G401.6 (cell line): ENCODE results near the gene ARHGAP11A.
"Not testable (repeated sequence)": the region's sequence is repeated elsewhere in the genome, so short reads cannot be mapped to it uniquely, and the experiment has no call there.

ENCODE experiments used
- FAIRE-seq: peaks from 2 replicates; lab custom pipeline; 2012; peaks lifted over from hg19 to GRCh38; lab: Jason Lieb, UNC

The ARHGAP11A gene

GRCh38 chr15:32615051-32615870 is at the start of gene ARHGAP11A:
Gene ARHGAP11A (plus strand): TSS chr15:32615504. CDS start chr15:32616212, 708 bp downstream.
- peak; percentile 82 for FAIRE-seq

- FAIRE-seq: not testable (repeated sequence)
Measured at GRCh38 chr15:32568988-32569387, 46.3 kb upstream of the ARHGAP11A start.

GRCh38 chr15:32578482-32578881 is 36.8 kb upstream of the ARHGAP11A start:
- not testable (repeated sequence) for FAIRE-seq

DNA sequence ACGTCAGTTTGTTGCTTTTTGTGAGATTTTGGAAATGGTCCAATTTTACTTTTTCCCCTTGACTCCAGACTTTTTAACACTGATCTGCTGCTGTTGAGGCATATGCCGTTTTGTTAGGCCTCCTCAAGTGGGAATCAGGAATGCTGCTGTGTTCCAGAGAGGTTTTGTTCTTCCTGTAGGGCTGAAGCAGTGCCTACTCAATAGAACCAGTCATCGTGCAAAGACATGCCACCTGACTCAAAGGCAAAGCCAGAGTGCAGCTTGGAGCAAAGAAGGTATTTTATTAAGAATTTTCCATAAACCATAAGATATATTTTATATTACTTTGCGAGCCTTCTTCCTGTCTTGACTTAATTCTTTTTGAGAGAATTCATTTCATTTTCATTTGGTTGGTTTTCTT is 29.5 kb upstream of the ARHGAP11A start:
- FAIRE-seq: not testable (repeated sequence)

DNA sequence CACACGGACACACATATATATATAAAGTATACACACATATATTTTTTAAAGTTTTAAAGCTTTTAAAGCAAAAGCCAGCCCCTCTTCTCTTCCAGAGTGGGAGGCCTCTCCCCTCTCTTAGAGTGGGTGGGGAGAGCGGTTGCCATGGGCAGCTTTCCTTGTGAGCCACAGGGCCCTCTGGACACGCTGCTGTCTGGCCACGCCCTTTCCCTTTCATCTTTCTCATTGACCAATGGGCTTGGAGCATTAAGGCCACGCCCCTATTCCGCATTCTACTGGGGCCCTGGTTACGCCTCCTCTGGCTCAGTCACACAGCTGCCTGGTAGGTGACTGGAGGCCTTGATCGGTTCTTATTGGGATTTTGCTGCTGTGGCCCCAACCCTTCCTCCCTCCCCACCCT is 22.2 kb upstream of the ARHGAP11A start, which contains the start of gene GOLGA8N:
GOLGA8N (plus strand) TSS at position 306 of the 400 bp plus-strand sequence.
- FAIRE-seq: not testable (repeated sequence)

DNA sequence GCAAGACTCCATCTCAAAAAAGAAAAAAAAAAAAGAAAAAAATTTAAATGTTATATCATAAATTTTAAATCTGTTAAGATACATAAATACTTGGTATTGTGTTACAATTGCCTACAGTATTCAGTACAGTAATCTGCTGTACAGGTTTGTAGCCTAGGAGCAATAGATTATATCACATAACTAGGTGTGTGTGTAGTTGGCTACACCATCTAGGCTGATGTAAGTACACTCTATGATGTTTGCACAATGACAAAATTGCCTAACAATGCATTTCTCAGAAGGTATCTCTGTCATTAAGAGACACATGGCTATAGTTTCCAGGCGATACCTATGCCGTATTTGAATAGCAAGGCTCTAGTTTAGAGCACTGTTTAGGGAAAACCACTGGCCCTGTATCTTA is 5.8 kb upstream of the ARHGAP11A start:
- not testable (repeated sequence) for FAIRE-seq

DNA sequence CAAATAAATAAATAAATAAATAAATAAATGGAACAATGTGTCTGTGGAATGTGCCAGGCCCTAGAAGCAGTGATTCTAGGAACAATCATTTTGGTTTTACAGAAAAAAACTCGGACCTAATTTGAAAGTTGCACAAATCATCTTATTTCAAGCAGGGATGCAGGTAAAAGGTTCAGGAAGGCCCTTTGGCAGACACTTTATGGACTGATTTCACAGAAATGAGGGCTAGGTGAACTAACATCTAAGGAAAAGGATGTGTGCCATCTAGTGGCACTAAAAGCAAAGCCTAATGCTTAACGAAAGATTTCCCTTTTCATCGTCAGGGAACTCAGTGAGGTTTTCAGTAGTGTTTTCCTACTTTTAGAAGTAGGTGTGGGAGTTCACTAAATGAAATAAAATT is 4.6 kb upstream of the ARHGAP11A start:
- FAIRE-seq: peak; percentile 96

DNA sequence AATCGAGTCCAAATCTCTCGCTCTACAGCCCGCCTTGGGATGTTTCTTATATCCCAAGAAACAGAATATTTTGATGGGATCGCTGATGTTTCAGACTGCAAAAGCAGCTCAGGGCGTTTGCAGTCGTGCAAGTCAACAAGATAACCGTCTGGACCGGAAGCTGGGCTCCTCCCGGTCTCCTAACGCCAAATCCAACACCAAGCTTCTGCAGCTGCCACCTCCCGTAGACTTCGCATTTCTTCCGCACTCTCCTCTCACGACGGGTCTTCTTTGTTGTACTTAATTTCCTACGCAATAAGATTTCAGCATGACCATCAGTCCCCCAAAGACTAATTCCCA is 623 bp upstream of the ARHGAP11A start:
- FAIRE-seq: not testable (repeated sequence)

GRCh38 chr15:32615871-32616426 is 645 bp downstream of the ARHGAP11A start:
- FAIRE-seq: not testable (repeated sequence)

DNA sequence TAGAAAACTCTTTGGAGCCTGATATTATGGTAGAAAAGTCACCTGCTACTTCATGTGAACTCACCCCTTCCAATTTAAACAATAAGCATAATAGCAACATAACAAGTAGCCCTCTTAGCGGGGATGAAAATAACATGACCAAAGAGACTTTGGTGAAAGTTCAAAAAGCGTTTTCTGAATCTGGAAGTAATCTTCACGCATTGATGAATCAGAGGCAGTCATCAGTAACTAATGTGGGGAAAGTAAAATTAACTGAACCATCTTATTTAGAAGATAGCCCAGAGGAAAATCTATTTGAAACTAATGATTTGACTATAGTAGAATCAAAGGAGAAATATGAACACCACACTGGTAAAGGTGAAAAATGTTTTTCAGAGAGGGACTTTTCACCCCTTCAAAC is 21.1 kb downstream of the ARHGAP11A start:
- no peak for FAIRE-seq

DNA sequence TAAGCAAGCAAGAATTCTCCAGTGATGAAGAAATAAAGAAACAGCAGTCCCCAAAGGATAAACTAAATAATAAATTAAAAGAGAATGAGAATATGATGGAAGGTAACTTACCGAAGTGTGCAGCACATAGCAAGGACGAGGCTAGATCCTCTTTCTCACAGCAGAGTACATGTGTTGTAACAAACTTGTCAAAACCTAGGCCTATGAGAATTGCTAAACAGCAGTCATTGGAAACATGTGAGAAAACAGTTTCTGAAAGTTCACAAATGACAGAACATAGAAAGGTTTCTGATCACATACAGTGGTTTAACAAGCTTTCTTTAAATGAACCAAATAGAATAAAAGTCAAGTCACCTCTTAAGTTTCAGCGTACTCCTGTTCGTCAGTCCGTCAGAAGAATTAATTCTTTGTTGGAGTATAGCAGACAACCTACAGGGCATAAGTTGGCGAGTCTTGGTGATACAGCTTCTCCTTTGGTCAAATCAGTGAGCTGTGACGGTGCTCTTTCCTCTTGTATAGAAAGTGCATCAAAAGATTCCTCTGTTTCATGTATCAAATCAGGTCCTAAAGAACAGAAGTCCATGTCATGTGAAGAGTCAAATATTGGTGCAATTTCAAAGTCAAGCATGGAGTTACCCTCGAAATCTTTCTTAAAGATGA is 21.7 kb downstream of the ARHGAP11A start:
- FAIRE-seq: no peak

GRCh38 chr15:32637704-32638103 is 22.4 kb downstream of the ARHGAP11A start:
- no peak for FAIRE-seq

GRCh38 chr15:32641517-32642059 is 26.3 kb downstream of the ARHGAP11A start, which contains the start of gene SCG5:
Gene SCG5 (plus strand): TSS chr15:32641710. CDS start chr15:32643593, 1,883 bp downstream.
- no peak for FAIRE-seq

DNA sequence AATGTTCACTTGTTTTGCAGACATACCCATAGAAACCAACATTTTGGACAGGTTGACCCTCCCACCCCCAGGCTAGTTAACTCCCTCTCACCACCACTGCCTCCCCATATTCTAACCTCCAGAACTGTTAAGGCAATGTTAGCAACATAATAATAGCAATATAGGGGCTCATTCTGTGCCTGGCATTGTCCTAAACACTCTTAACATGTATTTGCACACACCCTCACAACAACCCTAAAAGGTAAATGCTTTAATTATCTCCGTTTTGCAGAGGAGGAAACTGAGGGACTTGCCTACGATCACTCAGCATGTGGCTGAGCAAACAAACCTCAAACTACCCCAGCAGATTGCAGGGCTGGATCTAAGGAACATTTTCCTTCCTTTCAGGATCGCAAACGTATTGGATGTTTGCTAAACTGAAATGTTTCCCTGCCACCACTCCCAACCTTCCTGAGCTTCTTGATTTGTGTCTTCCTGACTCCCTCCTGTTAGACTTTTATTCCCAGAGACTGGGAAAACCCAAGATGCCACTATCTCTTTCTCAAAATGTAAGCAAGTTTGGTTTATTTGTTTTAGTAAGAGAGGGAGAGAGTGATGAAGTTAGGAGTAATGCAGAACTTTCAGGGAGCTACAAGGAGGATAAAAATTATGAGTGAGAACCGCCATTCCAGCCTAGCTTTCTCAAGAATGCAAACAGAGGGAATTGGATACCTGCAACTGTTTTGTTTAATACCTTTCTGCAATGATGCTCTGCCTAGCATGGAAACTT is 27.5 kb downstream of the ARHGAP11A start:
- FAIRE-seq: no peak

- FAIRE-seq: no peak
Measured at GRCh38 chr15:32643907-32644445, 28.7 kb downstream of the ARHGAP11A start.

DNA sequence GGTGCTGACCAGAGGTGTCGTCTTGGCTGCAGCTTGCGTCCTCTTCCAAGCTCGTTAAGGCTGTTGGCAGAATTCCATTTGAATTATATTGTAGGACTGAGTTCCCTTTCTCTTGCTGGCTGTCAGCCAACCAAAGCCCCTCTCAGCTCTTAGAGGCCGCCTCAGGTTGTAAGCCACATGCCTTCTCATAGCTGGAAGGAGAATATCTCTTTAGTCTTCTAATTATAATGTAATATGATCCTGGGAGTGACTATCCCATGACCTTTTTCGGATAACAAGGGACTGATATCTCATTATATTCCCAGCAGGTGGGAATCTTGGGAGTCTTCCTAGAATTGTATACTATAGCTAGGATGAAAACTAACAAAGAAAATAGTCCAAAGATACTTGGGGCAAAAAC is 31.0 kb downstream of the ARHGAP11A start:
- no peak for FAIRE-seq

DNA sequence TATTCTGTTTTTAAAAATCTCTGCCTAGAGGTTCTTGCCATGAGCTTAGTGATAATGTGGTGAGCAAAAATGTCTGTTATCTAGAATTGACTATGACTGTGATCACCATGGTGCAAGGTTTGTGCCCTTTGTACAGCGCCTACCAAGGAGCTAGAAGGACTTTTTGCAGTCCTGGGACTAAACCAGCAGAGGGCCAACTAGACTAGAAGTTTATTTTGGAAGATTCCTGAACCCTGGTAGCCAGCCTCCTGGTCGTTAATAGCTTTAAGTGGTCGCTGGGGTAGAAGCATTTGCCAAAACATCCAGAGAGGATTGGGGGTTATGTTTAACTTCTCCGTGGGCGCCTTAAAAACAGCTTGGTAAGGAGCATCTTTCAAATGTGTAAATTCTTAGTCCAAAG is 34.0 kb downstream of the ARHGAP11A start:
- FAIRE-seq: no peak

DNA sequence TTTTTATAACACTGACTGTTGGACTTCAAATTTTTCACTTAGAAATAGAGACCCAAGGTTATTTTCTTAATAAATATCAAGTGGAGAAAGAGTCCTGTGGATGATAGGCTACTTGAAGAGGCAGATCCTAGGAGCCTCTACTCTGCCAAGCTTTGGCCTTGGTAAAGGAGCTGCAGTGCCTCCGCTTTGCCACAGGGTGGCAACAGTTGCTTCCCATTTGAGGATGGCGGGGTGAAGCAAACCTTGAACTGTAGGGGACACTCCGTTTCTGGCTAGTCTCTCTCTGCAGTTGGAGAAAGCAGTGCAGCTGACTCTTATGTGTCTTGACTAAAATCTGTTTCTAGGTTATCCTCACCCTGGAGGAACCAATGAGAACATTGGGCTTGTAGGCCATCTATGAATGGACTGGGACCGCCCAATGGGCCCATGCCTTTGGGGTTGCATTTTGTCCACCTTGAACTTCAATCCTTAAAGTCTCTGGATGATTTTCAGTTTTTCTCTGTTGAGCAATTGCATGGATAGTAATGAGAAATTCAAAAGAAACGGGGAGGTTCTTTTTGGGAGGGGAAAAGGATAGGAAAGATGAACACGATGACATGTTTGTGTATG is 36.0 kb downstream of the ARHGAP11A start:
- no peak for FAIRE-seq

- no peak for FAIRE-seq
Measured at GRCh38 chr15:32652178-32652577, 36.9 kb downstream of the ARHGAP11A start.

- FAIRE-seq: no peak
Measured at GRCh38 chr15:32656091-32656490, 40.8 kb downstream of the ARHGAP11A start.

DNA sequence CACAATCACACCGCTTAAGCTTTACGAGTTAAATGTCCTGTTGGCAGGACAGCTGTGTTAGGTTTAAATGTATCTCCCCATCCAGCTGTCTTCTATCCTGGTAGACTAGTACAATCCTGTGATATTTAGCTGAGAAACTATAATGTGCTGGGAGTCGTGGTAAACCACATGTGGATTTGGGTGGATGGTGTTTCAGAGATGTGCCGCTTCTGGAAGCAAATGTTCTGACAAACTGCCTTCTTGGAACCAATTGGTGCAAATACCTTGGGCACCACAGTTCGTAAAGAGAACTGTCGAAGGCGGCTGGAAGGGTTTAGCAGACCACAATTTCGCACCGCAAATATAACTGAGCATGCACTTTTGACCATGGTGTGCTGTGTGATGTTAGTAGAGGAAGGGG is 41.2 kb downstream of the ARHGAP11A start:
- FAIRE-seq: no peak
